GM12878 (cell line): ENCODE data around the gene HTR3C. TPM values are rescaled to one million over a fixed set of nuclear protein-coding genes. Genes with fewer than 3 reads are reported as not detected.

Source experiments
- ATAC-seq: fragments of 200-7000 bp; cut with Tn5 transposase; 3 replicates; pipeline ENCODE4 v1.9.1; 2020; ENCODE audit warnings: mild to moderate bottlenecking, moderate library complexity
- BruUV-seq: library from RNA; stranded (reverse); fragments of 400-500 nt; replicated peaks from 2 replicates; lab custom pipeline; 2021; lab: Mats Ljungman, UMichigan
- CTCF ChIA-PET: fragments of 300-600 bp; sonication (Branson Sonifier 250); formaldehyde crosslinking; extraction: SDS; loops from one replicate; lab custom pipeline; 2021; ENCODE audit warnings: inconsistent platforms; lab: Yijun Ruan, JAX
- POLR2A ChIA-PET: fragments of 350-600 bp; formaldehyde crosslinking; extraction: SDS; loops from one replicate; lab custom pipeline; 2021; ENCODE audit warnings: inconsistent platforms; lab: Charles Lee
- RAD21 ChIA-PET: fragments of 300-600 bp; sonication (Branson Sonifier 250); formaldehyde crosslinking; loops from one replicate; lab custom pipeline; 2023; ENCODE audit warnings: antibody characterized with exemption; ENCODE audit not compliant: unreplicated experiment; lab: Charles Lee
- SMC1A ChIA-PET: fragments of 300-600 bp; sonication (Branson Sonifier 250); formaldehyde crosslinking; loops from one replicate; lab custom pipeline; 2023; ENCODE audit not compliant: unreplicated experiment, uncharacterized antibody; lab: Charles Lee
- DNase-seq: peaks from one replicate; pipeline ENCODE4 v3.0.0-alpha.2; 2011; ENCODE audit warnings: low read depth, low spot score
- FAIRE-seq: peaks from 3 replicates; lab custom pipeline; 2011; peaks lifted over from hg19 to GRCh38; lab: Jason Lieb, UNC
- H2AFZ ChIP-seq: 2 replicates; pipeline ENCODE4 v1.6.0; 2011; ENCODE audit warnings: low read depth, low read length, control low read depth; ENCODE audit not compliant: control insufficient read depth
- H3K27ac ChIP-seq: 2 replicates; pipeline ENCODE4 v1.5.1; 2011; ENCODE audit warnings: control low read depth; ENCODE audit not compliant: control insufficient read depth, insufficient read depth
- H3K27me3 ChIP-seq, 2 experiments: replicated peaks in 1 of 2; 2 replicates each; pipeline versions ENCODE4 v1.6.0 to v1.6.1; 2011; ENCODE audit warnings: low read length in 1 of 2; ENCODE audit not compliant: control insufficient read depth in 2 of 2, insufficient read depth in 2 of 2
- H3K36me3 ChIP-seq, 2 experiments: 2 replicates each; pipeline ENCODE4 v1.5.1; 2011; ENCODE audit warnings: low read length in 1 of 2; ENCODE audit not compliant: control insufficient read depth in 2 of 2, insufficient read depth in 2 of 2
- H3K4me1 ChIP-seq: 2 replicates; pipeline ENCODE4 v1.6.1; 2011; ENCODE audit warnings: mild to moderate bottlenecking, low read length, moderate library complexity, mixed read lengths; ENCODE audit not compliant: control insufficient read depth, insufficient read depth
- H3K4me2 ChIP-seq: 2 replicates; pipeline ENCODE4 v1.6.0; 2011; ENCODE audit warnings: control low read depth; ENCODE audit not compliant: control insufficient read depth, insufficient read depth
- H3K4me3 ChIP-seq: fragments of 200-600 bp; sonication (generic); 2 replicates; pipeline ENCODE4 v1.5.1; 2016
- H3K79me2 ChIP-seq: 2 replicates; pipeline ENCODE4 v1.6.0; 2011; ENCODE audit warnings: low read length; ENCODE audit not compliant: control insufficient read depth, insufficient read depth
- H3K9ac ChIP-seq: 2 replicates; pipeline ENCODE4 v1.8.0; 2011; ENCODE audit warnings: low read length, control low read depth, mixed read lengths; ENCODE audit not compliant: control insufficient read depth, insufficient read depth
- H3K9me3 ChIP-seq: replicated peaks from 3 replicates; pipeline ENCODE4 v1.5.1; 2011; ENCODE audit warnings: mild to moderate bottlenecking, low read length; ENCODE audit not compliant: control insufficient read depth, insufficient read depth
- H4K20me1 ChIP-seq: 2 replicates; pipeline ENCODE4 v1.6.0; 2011; ENCODE audit not compliant: control insufficient read depth, insufficient read depth
- CEBPB ChIP-seq, 2 experiments: fragments of 150-350 bp in 1 of 2; IDR thresholded peaks; 2 replicates each; pipeline ENCODE4 v1.6.1; 2012 to 2014; ENCODE audit warnings: low read depth in 2 of 2, low read length in 2 of 2, borderline replicate concordance in 1 of 2, inconsistent platforms in 1 of 2
- EGR1 ChIP-seq, 2 experiments: IDR thresholded peaks; 1 replicate in 1 of 2; 2 replicates in 1 of 2; pipeline ENCODE4 v1.6.1; 2011 to 2012; ENCODE audit warnings: low read depth in 2 of 2, low read length in 2 of 2, borderline replicate concordance in 1 of 2, mild to moderate bottlenecking in 1 of 2, moderate library complexity in 1 of 2
- FOXM1 ChIP-seq: IDR thresholded peaks from 2 replicates; pipeline ENCODE4 v1.6.1; 2012; ENCODE audit warnings: low read depth, mild to moderate bottlenecking, inconsistent platforms, low read length, moderate library complexity
- KLF5 ChIP-seq: fragments of 450-650 bp; IDR thresholded peaks from 2 replicates; pipeline ENCODE4 v1.6.1; 2014; ENCODE audit warnings: mild to moderate bottlenecking; ENCODE audit not compliant: partially characterized antibody
- MXI1 ChIP-seq: fragments of 150-350 bp; IDR thresholded peaks from 2 replicates; pipeline ENCODE4 v1.6.1; 2011; ENCODE audit warnings: low read depth, mild to moderate bottlenecking, inconsistent platforms, low read length, improper control_type of control experiment
- PML ChIP-seq: IDR thresholded peaks from 2 replicates; pipeline ENCODE4 v1.6.1; 2012; ENCODE audit warnings: low read length, inconsistent platforms
- POLR2A ChIP-seq: IDR thresholded peaks from 2 replicates; pipeline ENCODE4 v1.6.1; 2011; ENCODE audit warnings: low read depth, mild to moderate bottlenecking, low read length
- STAT3 ChIP-seq: IDR thresholded peaks from 2 replicates; pipeline ENCODE4 v1.6.1; 2011; ENCODE audit warnings: low read depth, low read length, improper control_type of control experiment
- ZBTB4 ChIP-seq: fragments of 450-650 bp; formaldehyde crosslinking; IDR thresholded peaks from 2 replicates; pipeline ENCODE4 v1.4.0; 2022; ENCODE audit warnings: mild to moderate bottlenecking, moderate library complexity
- WGBS: methylation state at CpG from one replicate; pipeline ENCODE4 v1.1.6; 2016; ENCODE audit warnings: low lambda C conversion rate; ENCODE audit not compliant: insufficient replicate concordance, insufficient coverage; ENCODE audit errors: missing lambda C conversion rate; 5-methylcytosine and 5-hydroxymethylcytosine counted together
- in situ Hi-C: fragments of 300-500 bp; cut with MboI; formaldehyde crosslinking; loops from 9 replicates; pipeline ENCODE4 v1.14.3; 2018; ENCODE audit warnings: mixed read lengths
- intact Hi-C: fragments of 100-400 bp; cut with micrococcal nuclease; formaldehyde crosslinking; loops from one replicate; pipeline ENCODE4 v1.14.2; 2022; ENCODE audit not compliant: unreplicated experiment
- polyA plus RNA-seq, 11 experiments: library from polyadenylated mRNA; depleted of rRNA in 4 of 11; unstranded in 6 of 11; stranded (reverse) in 5 of 11; fragments of >200 nt; fragmentation: Nextera tagmentation in 4 of 11; fragmentation: Illumina TruSeq in 1 of 11; extraction: Ambion mirVana in 4 of 11; extraction: Trizol in 1 of 11; gene quantifications; 1 replicate in 1 of 11; 2 replicates in 10 of 11; pipeline versions ENCODE4 v1.2.1 to v1.2.3, GENCODE V29; 2011 to 2016; ENCODE audit warnings: inconsistent platforms in 2 of 11, missing spikeins in 2 of 11, low read depth in 1 of 11
- total RNA-seq, 4 experiments: library from RNA; depleted of rRNA in 3 of 4; stranded (reverse); fragments of >200 nt in 3 of 4; fragmentation: Illumina TruSeq in 1 of 4; extraction: Trizol in 1 of 4; gene quantifications; 2 replicates each; pipeline versions ENCODE4 v1.2.1 to v1.2.3, GENCODE V29; 2013 to 2021

Gene HTR3C
- total and polyA plus RNA-seq, 10 of the 15 experiments (the other 5 are each of a cell fraction or from before 2014, with no cell fraction given) = not detected

- H2AFZ ChIP-seq = no peak overlapping the region
- DNase-seq (no peak), FAIRE-seq (no peak), ATAC-seq (no peak)
- H3K4me1 ChIP-seq = no peaks in the 10 kb centered on the region
- intact Hi-C loops = no loop called here
- no peak overlapping the region for H3K4me2 ChIP-seq
- H3K27me3 ChIP-seq = no peaks in the 10 kb centered on the region
- no peaks in the 10 kb centered on the region for H3K36me3 ChIP-seq
- no peak overlapping the region for H3K4me3 ChIP-seq
- H3K27ac ChIP-seq = no peak overlapping the region
- H4K20me1 ChIP-seq = no peaks in the 10 kb centered on the region
- RAD21 ChIA-PET = no interaction called here
- CTCF ChIA-PET = no interaction called here
- BruUV-seq = no TSS peak
- H3K9me3 ChIP-seq = no peaks in the 10 kb centered on the region; the same call in 2 of the 3 replicates
- H3K79me2 ChIP-seq = no peaks in the 10 kb centered on the region
- SMC1A ChIA-PET = no interaction called here
- no peak overlapping the region for H3K9ac ChIP-seq
- TF ChIP-seq FOXM1 = no peak
- TF ChIP-seq CEBPB (IDR thresholded peaks at IDR 0.05; ENCODE audit: borderline replicate concordance in 1 of 2, low read depth in 2 of 2, low read length in 2 of 2) = no peak
- TF ChIP-seq MXI1 = no peak
- no peak for TF ChIP-seq KLF5
- TF ChIP-seq ZBTB4 = no peak
- TF ChIP-seq PML = no peak
- TF ChIP-seq STAT3 = no peak
- TF ChIP-seq EGR1 (IDR thresholded peaks at IDR 0.05; ENCODE audit: borderline replicate concordance in 1 of 2, low read depth in 2 of 2, low read length in 2 of 2) = no peak
- TF ChIP-seq POLR2A = no peak
- TF ChIP-seq, all 136 proteins: peak for 0
- 60% methylated on average over 3 of the region's 3 CpGs for WGBS
- in situ Hi-C loops = no loop called here
- POLR2A ChIA-PET = no interaction called here
These were observed 39.4 kb downstream of the HTR3C start for GRCh38 chr3:184092199-184092598.
